Ramos (cell line): ENCODE data around the gene GNB1.
"Not testable (repeated sequence)": the region's sequence is repeated elsewhere in the genome, so short reads cannot be mapped to it uniquely, and the experiment has no call there.

Experiments used
- in situ Hi-C: fragments of 300-500 bp; cut with MboI; formaldehyde crosslinking; loops from one replicate; pipeline ENCODE4 v1.14.3; 2022; ENCODE audit warnings: low sequenced_read_pairs; ENCODE audit not compliant: unreplicated experiment

GNB1 gene

DNA sequence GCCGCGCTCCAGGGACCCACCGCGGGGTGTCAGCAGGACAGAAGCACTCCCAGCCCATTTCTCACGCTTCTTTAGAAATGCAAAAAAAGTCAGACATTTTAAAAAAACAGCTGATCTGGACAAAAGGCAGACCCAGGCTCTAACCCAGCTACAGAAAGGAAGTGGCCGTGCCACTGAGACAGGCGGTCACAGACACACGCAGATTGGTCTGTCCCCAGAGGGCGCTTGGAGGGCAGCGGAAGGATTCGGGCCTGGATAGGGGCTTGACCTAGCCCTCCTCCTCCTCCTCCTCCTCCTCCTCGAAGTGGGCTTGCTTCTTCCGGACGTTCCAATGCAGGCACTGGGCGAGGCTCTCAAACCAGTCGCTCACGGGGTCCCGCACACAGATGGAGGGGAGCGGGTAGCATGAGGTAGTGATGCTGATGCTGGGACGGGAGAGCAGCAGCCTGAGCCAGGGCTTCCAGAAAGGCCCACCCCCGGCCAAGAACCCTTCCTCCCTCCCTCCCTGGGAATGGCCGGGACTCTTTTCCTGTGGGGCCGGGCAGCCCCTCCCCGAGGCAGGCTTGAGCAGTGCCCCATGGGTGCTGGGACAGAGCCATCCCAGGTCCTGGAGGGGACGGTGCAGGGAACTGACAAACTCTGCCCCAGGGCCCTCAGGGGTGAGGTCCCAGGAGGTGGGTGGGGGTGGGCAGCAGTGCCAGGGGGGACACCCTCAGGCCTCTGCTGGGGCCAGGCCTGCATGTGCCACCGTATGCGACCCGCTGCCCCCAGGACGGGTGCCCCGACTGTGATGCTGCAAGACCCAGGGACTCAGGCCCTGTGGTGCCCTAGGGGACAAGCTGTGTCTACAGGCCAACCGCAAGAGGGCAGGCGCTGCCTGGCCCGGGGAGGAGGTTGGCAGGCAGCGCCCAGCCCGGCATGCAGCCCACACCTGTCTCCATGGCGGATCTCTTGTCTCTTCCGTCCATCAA, 138.0 kb downstream of the GNB1 start:
- in situ Hi-C loops: no loop called here

DNA sequence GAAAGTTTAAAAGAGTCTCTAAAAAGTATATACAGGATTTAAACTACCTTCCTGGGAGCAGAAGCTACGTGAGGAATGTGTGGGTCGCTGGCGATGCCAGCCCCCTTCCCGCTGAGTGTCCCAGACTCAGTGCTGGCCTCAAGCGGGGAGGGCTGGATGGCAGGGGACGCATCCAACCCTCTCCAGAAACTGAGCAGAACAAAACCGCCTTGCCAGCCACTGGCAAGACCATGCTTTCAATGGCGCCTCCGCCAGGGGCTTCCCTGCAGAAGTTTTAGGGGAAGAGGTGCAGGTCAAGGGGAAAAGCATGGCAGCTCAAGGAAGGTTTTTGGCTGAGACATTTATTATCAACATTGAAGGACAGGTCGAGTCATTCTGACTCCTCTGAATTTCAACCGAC, 138.7 kb downstream of the GNB1 start:
- in situ Hi-C loops: no loop called here

DNA sequence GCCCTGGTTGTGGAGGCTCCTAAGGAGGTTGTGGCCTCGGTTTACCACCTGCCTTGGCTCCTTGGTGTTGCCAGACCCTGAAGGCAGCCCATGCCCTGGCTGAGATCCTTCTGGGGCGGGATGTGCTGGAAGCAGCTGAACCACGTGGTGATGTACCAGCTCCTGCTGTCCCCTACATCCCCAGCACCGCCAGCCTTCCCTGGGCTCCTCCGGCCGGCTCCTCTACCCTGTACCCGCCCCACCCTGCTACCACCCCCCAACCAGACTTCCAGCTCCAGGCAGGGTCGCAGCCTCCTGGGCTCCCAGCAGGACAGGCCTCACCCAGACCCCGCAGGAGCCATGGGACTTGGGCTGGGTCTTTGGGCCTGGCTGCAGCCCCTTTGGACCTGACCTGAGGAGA, 140.9 kb downstream of the GNB1 start:
- in situ Hi-C loops: not testable (repeated sequence)

DNA sequence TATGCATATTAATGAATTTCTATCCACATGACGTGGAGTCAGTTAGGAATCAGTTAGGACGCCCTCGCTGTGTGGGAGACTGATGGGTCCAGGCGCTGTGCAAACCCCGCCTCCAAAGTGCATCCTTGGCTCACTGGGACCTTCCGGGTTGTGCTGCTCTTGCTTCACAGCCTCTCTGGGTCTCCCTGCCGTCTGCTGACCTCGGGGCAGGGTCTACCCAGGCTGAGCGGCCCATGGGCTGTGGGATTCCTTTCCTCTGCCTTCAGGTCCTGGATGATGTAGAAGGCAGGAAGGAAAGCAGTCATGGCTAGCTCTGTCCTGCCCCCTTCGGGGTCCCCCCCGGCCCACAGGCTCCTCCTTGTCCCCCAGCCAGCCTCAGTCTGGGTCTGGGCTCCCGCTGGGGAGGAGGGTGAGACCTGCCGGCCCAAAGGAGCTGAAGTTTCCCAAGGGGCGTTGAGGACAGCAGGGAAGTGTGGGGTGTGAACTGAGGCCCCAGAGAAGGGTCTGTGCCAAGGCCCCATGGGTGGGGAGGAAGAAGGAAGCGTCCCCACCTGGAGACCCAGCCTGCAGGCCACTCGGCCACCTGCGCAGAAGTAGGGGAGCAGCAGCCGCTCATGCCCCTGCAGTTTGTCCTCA, 142.1 kb downstream of the GNB1 start:
- in situ Hi-C loops: no loop called here

DNA sequence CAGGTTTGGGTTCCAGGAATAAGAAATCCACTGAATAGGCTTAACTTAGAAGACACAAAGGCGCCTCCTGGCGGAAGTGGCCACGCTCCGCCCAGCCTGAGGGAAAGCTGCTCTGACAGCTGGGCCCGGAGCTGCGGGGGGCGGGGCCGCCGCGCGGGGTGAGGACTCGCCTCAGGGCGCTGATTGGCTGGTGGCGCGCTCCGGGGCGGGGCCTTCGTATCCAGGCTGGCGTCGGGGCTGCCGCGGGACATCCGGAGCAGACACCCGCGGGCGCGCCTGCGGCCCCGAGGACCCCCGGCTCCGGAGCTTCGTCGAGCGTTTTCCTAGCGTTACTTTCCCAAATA, 144.3 kb downstream of the GNB1 start:
- in situ Hi-C loops: not testable (repeated sequence)

DNA sequence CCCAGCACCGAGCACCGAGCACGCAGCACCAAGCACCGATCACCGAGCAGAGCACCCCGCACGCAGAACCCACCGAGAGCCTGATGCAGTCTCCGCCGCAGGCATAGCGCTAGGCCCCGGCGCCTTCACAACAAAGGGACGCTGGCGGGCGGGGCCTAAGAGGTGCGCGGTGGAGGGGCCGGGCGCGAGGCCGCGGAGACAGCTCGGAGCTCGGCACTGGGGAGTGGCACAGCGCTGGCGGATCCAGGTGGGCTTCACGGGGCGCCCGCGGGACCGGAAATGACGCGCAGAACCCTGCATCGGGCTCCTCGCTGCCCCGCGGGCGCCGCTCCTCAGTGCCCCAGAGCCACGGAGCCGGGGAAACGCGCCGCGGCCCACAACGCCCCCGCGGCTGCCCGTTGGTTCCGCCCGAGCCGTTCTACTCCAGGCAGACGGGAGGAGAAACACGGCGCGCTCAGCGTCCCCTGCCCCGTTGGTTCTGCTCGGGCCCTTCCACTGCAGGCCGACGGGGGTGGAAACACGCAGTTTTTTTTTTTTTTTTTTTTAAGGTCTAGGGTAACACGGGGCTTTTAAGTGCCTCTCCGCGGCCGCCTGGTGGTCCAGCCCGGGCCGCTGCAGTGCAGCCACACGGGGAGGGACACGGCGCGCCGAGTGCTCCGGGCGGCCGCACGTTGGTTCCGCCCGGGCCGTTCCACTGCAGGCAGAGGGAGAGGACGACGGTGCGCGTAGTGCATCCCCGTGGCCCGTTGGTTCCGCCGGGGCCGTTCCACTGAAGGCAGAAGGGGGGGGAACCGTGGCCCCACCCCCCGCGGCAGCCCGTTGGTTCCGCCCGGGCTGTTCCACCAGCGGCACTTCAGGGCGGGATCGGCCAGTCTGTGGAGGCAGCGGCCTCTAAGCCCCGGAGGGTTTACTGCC, 145.0 kb downstream of the GNB1 start:
- in situ Hi-C loops: not testable (repeated sequence)

DNA sequence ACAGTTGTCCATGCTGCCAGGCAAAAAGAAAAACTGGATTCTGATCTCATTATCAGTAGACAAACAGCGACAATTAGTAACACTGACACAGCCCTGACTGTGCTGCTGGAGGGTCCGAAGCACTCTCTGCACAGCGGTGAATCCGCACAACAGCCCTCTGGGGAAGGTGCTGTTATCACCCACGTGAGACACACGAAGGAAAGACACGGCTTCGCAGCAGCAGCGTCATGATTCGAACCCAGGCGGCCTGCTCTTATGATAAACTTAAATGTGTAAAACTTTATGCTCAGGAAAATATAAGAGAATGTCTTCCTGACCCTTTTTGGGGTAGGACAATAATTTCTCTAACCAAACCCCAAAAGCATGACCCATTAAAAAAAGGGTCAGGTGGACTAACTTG, 148.4 kb downstream of the GNB1 start:
- in situ Hi-C loops: not testable (repeated sequence)

DNA sequence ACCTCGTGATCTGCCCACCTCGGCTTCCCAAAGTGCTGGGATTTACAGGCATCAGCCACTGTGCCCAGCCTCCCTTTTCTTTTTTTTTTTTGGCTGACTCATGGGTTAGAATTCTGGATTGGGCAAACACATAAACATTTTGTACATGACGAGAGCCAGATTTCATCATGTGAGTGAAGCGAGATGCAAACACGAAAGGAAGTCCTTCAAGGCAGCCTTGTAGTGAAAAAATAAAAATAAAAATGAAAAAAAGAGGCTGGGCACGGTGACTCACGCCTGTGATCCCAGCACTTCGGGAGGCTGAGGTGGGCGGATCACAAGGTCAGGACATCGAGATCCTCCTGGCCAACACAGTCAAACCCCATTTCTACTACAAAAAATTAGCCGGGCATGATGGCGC, 149.9 kb downstream of the GNB1 start:
- in situ Hi-C loops: not testable (repeated sequence)

DNA sequence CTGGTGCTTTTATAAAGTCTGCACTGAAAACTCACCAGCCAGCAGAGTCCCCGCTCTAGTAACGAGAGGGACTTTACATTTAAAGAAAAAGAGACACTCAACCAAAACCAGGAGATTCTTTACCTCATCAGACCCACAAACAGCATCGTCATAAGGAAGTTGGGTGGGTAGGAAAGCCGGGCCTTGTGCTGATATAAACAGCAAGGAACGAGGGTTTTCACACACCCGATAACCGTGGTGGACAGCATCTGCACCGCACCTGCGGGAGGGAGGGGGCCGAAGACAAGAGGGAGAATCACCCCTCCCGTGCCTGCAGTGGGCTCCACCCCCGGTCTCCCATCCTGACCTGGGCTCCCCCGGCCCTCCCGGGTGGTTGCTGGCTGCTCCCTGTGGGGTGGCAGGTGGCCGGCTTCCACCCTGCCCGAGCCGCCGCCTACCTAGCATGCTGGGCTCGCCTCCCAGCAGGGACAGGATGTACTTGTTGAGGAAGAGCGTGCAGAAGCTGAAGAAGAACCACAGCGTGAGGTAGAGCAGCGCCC, 152.0 kb downstream of the GNB1 start:
- in situ Hi-C loops: not testable (repeated sequence)

DNA sequence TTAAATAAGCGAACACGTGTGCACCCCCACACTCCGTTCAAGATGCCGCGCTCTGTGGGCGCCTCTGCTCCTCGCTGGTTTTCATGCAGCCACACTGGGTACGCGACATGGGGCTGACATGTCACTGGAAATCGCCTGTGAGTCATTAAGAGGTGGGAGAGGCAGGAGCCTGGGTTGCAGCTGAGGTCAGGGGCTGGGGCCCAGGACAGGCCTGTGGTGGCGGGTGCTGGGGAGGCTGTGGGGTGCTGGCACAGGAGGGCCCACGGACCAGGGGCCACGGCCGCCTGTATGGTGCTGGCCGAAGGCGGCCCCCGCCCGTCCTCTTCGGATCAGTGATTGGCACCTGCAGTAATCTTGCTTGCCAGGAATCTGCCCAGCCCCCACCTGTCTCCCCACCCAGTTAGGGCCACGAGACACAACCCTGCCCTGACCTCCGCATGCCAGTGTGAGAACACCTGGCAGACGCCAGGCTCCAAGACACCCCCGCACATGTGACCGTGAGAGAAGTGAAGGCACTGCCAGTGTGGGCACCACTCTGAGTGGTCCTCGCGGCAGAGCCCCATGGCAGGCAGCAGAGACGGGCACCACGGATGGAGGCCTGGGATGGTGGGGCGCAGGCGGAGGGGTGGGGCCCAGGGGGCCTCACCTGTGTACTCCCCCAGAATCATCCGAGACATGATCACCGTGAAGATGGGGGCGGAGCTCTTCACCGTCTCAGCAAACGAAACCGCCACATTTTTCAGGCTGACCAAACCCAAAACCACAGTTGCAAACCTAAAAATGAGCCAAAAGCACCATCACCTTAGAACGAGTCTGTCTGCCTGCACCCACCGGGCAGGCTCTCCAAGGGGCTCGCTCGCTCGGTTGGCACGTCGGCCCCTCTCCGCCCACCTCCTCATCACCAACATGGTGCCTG, 153.0 kb downstream of the GNB1 start:
- in situ Hi-C loops: not testable (repeated sequence)
